Mesendoderm (in vitro differentiated cells): ENCODE measurements around the gene RAPGEF4.

Experiments
- DNase-seq: peaks from one replicate; pipeline ENCODE4 v3.0.0; 2013
- H2AK5ac ChIP-seq: 2 replicates; pipeline ENCODE4 v1.6.1; 2013; ENCODE audit warnings: low read length, inconsistent platforms
- H2BK120ac ChIP-seq: 2 replicates; pipeline ENCODE4 v1.6.1; 2013; ENCODE audit warnings: low read depth, mild to moderate bottlenecking, low read length, moderate library complexity, mixed read lengths
- H2BK15ac ChIP-seq: replicated peaks from 2 replicates; pipeline ENCODE4 v1.6.1; 2013; ENCODE audit warnings: low read depth, mild to moderate bottlenecking, moderate library complexity
- H2BK5ac ChIP-seq: 2 replicates; pipeline ENCODE4 v1.6.1; 2013; ENCODE audit warnings: low read length, inconsistent platforms
- H3K18ac ChIP-seq: 2 replicates; pipeline ENCODE4 v1.6.1; 2013; ENCODE audit warnings: mild to moderate bottlenecking, low read length, mixed read lengths
- H3K23ac ChIP-seq: one replicate; pipeline ENCODE4 v1.6.1; 2013; ENCODE audit warnings: low read length
- H3K27ac ChIP-seq: 2 replicates; pipeline ENCODE4 v1.5.1; 2013; ENCODE audit warnings: low read depth, mild to moderate bottlenecking, inconsistent platforms, low read length, moderate library complexity
- H3K27me3 ChIP-seq: 2 replicates; pipeline ENCODE4 v1.6.1; 2013; ENCODE audit warnings: low read length, control low read depth, mild to moderate bottlenecking, inconsistent platforms; ENCODE audit not compliant: insufficient read depth, poor library complexity
- H3K36me3 ChIP-seq: 2 replicates; pipeline ENCODE4 v1.6.1; 2013; ENCODE audit warnings: low read length, inconsistent platforms; ENCODE audit not compliant: control insufficient read depth, insufficient read depth
- H3K4ac ChIP-seq: one replicate; pipeline ENCODE4 v1.6.1; 2013; ENCODE audit warnings: low read depth, mild to moderate bottlenecking, low read length, moderate library complexity
- H3K4me1 ChIP-seq: 2 replicates; pipeline ENCODE4 v1.6.1; 2013; ENCODE audit warnings: low read depth, low read length, inconsistent platforms; ENCODE audit not compliant: control insufficient read depth
- H3K4me2 ChIP-seq: 2 replicates; pipeline ENCODE4 v1.6.1; 2013; ENCODE audit warnings: low read length
- H3K4me3 ChIP-seq: 2 replicates; pipeline ENCODE4 v1.5.1; 2013; ENCODE audit warnings: mild to moderate bottlenecking, low read length
- H3K56ac ChIP-seq: one replicate; pipeline ENCODE4 v1.6.1; 2013; ENCODE audit warnings: low read length
- H3K79me1 ChIP-seq: 2 replicates; pipeline ENCODE4 v1.6.1; 2013; ENCODE audit warnings: low read length, inconsistent platforms
- H3K79me2 ChIP-seq: 2 replicates; pipeline ENCODE4 v1.6.1; 2013; ENCODE audit warnings: mild to moderate bottlenecking, low read length; ENCODE audit not compliant: control insufficient read depth, insufficient read depth
- H3K9ac ChIP-seq: 2 replicates; pipeline ENCODE4 v1.6.1; 2013; ENCODE audit warnings: low read length, inconsistent platforms
- H4K5ac ChIP-seq: one replicate; pipeline ENCODE4 v1.6.1; 2013; ENCODE audit warnings: low read length
- H4K8ac ChIP-seq: one replicate; pipeline ENCODE4 v1.6.1; 2013; ENCODE audit warnings: low read depth, mild to moderate bottlenecking, control low read depth, low read length, moderate library complexity
- WGBS: extraction: QIAGEN DNeasy Blood & Tissue Kit; methylation state at CpG from one replicate; pipeline ENCODE4 v1.1.7; 2013; ENCODE audit warnings: low lambda C conversion rate, missing lambda C conversion rate; ENCODE audit not compliant: insufficient coverage; ENCODE audit errors: extremely low coverage; 5-methylcytosine and 5-hydroxymethylcytosine counted together

RAPGEF4 gene

GRCh38 chr2:173027181-173028128 is 291.8 kb downstream of the RAPGEF4 start:
- H2BK15ac ChIP-seq = no peak overlapping the region
- no peak overlapping the region for H3K9ac ChIP-seq
- no peaks in the 10 kb centered on the region for H3K79me1 ChIP-seq
- no peak overlapping the region for H3K23ac ChIP-seq
- no peak overlapping the region for H2BK5ac ChIP-seq
- no peak overlapping the region for H3K56ac ChIP-seq
- H2BK120ac ChIP-seq = no peak overlapping the region
- no peak overlapping the region for H3K27ac ChIP-seq
- H2AK5ac ChIP-seq = no peak overlapping the region
- no peak overlapping the region for H4K8ac ChIP-seq
- H3K18ac ChIP-seq = no peak overlapping the region
- H3K27me3 ChIP-seq = no peaks in the 10 kb centered on the region
- no peak overlapping the region for H3K4ac ChIP-seq
- no CpG with 5 or more reads among the region's 8 CpGs for WGBS
- H3K4me1 ChIP-seq = no peaks in the 10 kb centered on the region
- H3K4me2 ChIP-seq = no peak overlapping the region
- no peak overlapping the region for H3K4me3 ChIP-seq
- H3K79me2 ChIP-seq = no peaks in the 10 kb centered on the region
- no peaks in the 10 kb centered on the region for H3K36me3 ChIP-seq
- no peak overlapping the region for H4K5ac ChIP-seq
- DNase-seq = peak; percentile 87

GRCh38 chr2:173028141-173028540 is 292.5 kb downstream of the RAPGEF4 start:
- Histone ChIP-seq H3K18ac (no peak overlapping the region), H4K5ac (no peak overlapping the region), H3K56ac (no peak overlapping the region), H3K79me1 (no peaks in the 10 kb centered on the region), H2BK15ac (no peak overlapping the region), H3K9ac (peak overlapping the region; percentile 11), H3K27ac (no peak overlapping the region), H3K27me3 (no peaks in the 10 kb centered on the region), H2AK5ac (no peak overlapping the region), H4K8ac (no peak overlapping the region), H3K4ac (no peak overlapping the region), H3K36me3 (no peaks in the 10 kb centered on the region), H2BK120ac (no peak overlapping the region), H3K4me2 (no peak overlapping the region), H3K4me3 (no peak overlapping the region), H3K23ac (no peak overlapping the region), H3K79me2 (no peaks in the 10 kb centered on the region), H2BK5ac (no peak overlapping the region), H3K4me1 (no peaks in the 10 kb centered on the region)
- WGBS = no CpG with 5 or more reads among the region's 1 CpG
- no peak for DNase-seq

GRCh38 chr2:173028671-173029070 is 293.0 kb downstream of the RAPGEF4 start:
- Histone ChIP-seq H2BK5ac (no peak overlapping the region), H4K5ac (no peak overlapping the region), H2AK5ac (no peak overlapping the region), H4K8ac (no peak overlapping the region), H2BK15ac (peak overlapping the region; percentile 47), H3K4me2 (no peak overlapping the region), H3K4ac (no peak overlapping the region), H3K23ac (no peak overlapping the region), H3K79me2 (no peaks in the 10 kb centered on the region), H3K27ac (no peak overlapping the region), H3K27me3 (no peaks in the 10 kb centered on the region), H3K9ac (no peak overlapping the region), H3K4me3 (no peak overlapping the region), H3K79me1 (no peaks in the 10 kb centered on the region), H3K18ac (no peak overlapping the region), H2BK120ac (no peak overlapping the region), H3K4me1 (no peaks in the 10 kb centered on the region), H3K56ac (no peak overlapping the region), H3K36me3 (no peaks in the 10 kb centered on the region)
- DNase-seq = no peak
- WGBS = no CpG with 5 or more reads among the region's 5 CpGs

GRCh38 chr2:173030561-173031490 is 295.2 kb downstream of the RAPGEF4 start:
- no peak overlapping the region for H2BK15ac ChIP-seq
- H3K4me1 ChIP-seq = no peaks in the 10 kb centered on the region
- no peak overlapping the region for H3K56ac ChIP-seq
- H3K4me3 ChIP-seq = no peak overlapping the region
- H3K9ac ChIP-seq = no peak overlapping the region
- no peak overlapping the region for H4K5ac ChIP-seq
- no peak overlapping the region for H3K4ac ChIP-seq
- no peak overlapping the region for H2BK120ac ChIP-seq
- peak overlapping the region; percentile 89 for H3K18ac ChIP-seq
- H3K36me3 ChIP-seq = no peaks in the 10 kb centered on the region
- no peak for DNase-seq
- no peaks in the 10 kb centered on the region for H3K79me2 ChIP-seq
- H3K27ac ChIP-seq = no peak overlapping the region
- no peaks in the 10 kb centered on the region for H3K79me1 ChIP-seq
- WGBS = no CpG with 5 or more reads among the region's 9 CpGs
- no peak overlapping the region for H2AK5ac ChIP-seq
- no peak overlapping the region for H3K23ac ChIP-seq
- H3K4me2 ChIP-seq = no peak overlapping the region
- H3K27me3 ChIP-seq = no peaks in the 10 kb centered on the region
- no peak overlapping the region for H2BK5ac ChIP-seq
- no peak overlapping the region for H4K8ac ChIP-seq

- no peak overlapping the region for H2BK15ac ChIP-seq
- no peak for DNase-seq
These were observed 296.4 kb downstream of the RAPGEF4 start for GRCh38 chr2:173032032-173032431.

More at GRCh38 chr2:173032032-173032431, 296.4 kb downstream of the RAPGEF4 start:
- Histone ChIP-seq H2AK5ac (no peak overlapping the region), H4K8ac (no peak overlapping the region), H3K9ac (no peak overlapping the region), H3K56ac (no peak overlapping the region), H3K36me3 (no peaks in the 10 kb centered on the region), H3K79me2 (no peaks in the 10 kb centered on the region), H3K23ac (no peak overlapping the region), H3K4me3 (no peak overlapping the region), H2BK5ac (no peak overlapping the region), H3K79me1 (no peaks in the 10 kb centered on the region), H4K5ac (no peak overlapping the region), H3K27ac (no peak overlapping the region), H3K18ac (no peak overlapping the region), H3K4me2 (no peak overlapping the region), H2BK120ac (no peak overlapping the region), H3K27me3 (no peaks in the 10 kb centered on the region), H3K4me1 (no peaks in the 10 kb centered on the region), H3K4ac (no peak overlapping the region)
- no CpG with 5 or more reads among the region's 4 CpGs for WGBS
